Vagina (tissue), 2 donors: ENCODE measurements around the gene LYPD6. TPM values are rescaled to one million over a fixed set of nuclear protein-coding genes. Genes with fewer than 3 reads are reported as not detected.

Experiments used
- DNase-seq, 2 donors: peaks; one replicate each; pipeline ENCODE4 v3.0.0-alpha.2; 2017; ENCODE audit errors: extremely low spot score in 2 of 2
- H3K27ac ChIP-seq: fragments of 200-600 bp; sonication (generic); one replicate; pipeline ENCODE4 v1.5.1; 2019
- H3K27me3 ChIP-seq: fragments of 200-600 bp; sonication (generic); one replicate; pipeline ENCODE4 v1.5.1; 2019
- H3K36me3 ChIP-seq, 2 donors: fragments of 200-600 bp; sonication (generic); one replicate each; pipeline ENCODE4 v1.5.1; 2017 to 2019
- H3K4me1 ChIP-seq: fragments of 200-600 bp; sonication (generic); one replicate; pipeline ENCODE4 v1.5.1; 2019
- H3K4me3 ChIP-seq, 2 donors: fragments of 200-600 bp; sonication (generic); 1 replicate in 1 of 2; 2 replicates in 1 of 2; pipeline ENCODE4 v1.5.1; 2016 to 2019
- H3K9me3 ChIP-seq: fragments of 200-600 bp; sonication (generic); one replicate; pipeline ENCODE4 v1.5.1; 2019
- POLR2A ChIP-seq, 2 donors: fragments of 450-650 bp; IDR thresholded peaks; one replicate each; pipeline ENCODE4 v1.6.1; 2017; ENCODE audit warnings: antibody characterized with exemption in 2 of 2, mild to moderate bottlenecking in 2 of 2, moderate library complexity in 2 of 2
- POLR2AphosphoS5 ChIP-seq, 2 donors: sonication (generic); formaldehyde crosslinking; IDR thresholded peaks; one replicate each; pipeline ENCODE4 v1.9.0; 2017; ENCODE audit warnings: antibody characterized with exemption in 2 of 2, mild to moderate bottlenecking in 2 of 2, low read depth in 1 of 2; ENCODE audit not compliant: insufficient read depth in 1 of 2
- intact Hi-C: fragments of 100-400 bp; cut with DNase I; formaldehyde crosslinking; loops from one replicate; pipeline ENCODE4 v1.15.1; 2023
- total RNA-seq: library from RNA; depleted of rRNA; stranded (reverse); fragments of >200 nt; gene quantifications from one replicate; pipeline ENCODE4 v1.2.3, GENCODE V29; 2016
- TF ChIP-seq, protein P1 (sequence below), 3 experiments: fragments of 450-650 bp in 2 of 3; fragments of 200-600 bp in 1 of 3; sonication (generic) in 1 of 3; IDR thresholded peaks; one replicate each; pipeline ENCODE4 v1.5.1; 2017 to 2019; ENCODE audit warnings: antibody characterized with exemption in 3 of 3, mild to moderate bottlenecking in 2 of 3, moderate library complexity in 2 of 3

LYPD6 gene
- total RNA-seq, 1 donor from 2014 or later = 0.25 TPM

- Histone ChIP-seq H3K4me3 (no peak overlapping the region), H3K4me1 (no peaks in the 10 kb centered on the region), H3K36me3 (no peaks in the 10 kb centered on the region), H3K27me3 (no peaks in the 10 kb centered on the region), H3K9me3 (no peaks in the 10 kb centered on the region), H3K27ac (no peak overlapping the region)
- TF ChIP-seq POLR2AphosphoS5 (IDR thresholded peaks at IDR 0.05; ENCODE audit: insufficient read depth in 1 of 2, low read depth in 1 of 2) = no peak
- DNase-seq = no peak
- intact Hi-C loops = no loop called here
Observed at GRCh38 chr2:149365931-149366583, 35.7 kb downstream of the LYPD6 start.

- no peaks in the 10 kb centered on the region for H3K4me1 ChIP-seq
- TF ChIP-seq POLR2A (IDR thresholded peaks at IDR 0.05) (no peak), POLR2AphosphoS5 (IDR thresholded peaks at IDR 0.05; ENCODE audit: insufficient read depth in 1 of 2, low read depth in 1 of 2) (no peak)
- TF ChIP-seq, protein P1, sequence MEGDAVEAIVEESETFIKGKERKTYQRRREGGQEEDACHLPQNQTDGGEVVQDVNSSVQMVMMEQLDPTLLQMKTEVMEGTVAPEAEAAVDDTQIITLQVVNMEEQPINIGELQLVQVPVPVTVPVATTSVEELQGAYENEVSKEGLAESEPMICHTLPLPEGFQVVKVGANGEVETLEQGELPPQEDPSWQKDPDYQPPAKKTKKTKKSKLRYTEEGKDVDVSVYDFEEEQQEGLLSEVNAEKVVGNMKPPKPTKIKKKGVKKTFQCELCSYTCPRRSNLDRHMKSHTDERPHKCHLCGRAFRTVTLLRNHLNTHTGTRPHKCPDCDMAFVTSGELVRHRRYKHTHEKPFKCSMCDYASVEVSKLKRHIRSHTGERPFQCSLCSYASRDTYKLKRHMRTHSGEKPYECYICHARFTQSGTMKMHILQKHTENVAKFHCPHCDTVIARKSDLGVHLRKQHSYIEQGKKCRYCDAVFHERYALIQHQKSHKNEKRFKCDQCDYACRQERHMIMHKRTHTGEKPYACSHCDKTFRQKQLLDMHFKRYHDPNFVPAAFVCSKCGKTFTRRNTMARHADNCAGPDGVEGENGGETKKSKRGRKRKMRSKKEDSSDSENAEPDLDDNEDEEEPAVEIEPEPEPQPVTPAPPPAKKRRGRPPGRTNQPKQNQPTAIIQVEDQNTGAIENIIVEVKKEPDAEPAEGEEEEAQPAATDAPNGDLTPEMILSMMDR (IDR thresholded peaks at IDR 0.05) = no peak
- no peaks in the 10 kb centered on the region for H3K27me3 ChIP-seq
- DNase-seq = no peak
- H3K9me3 ChIP-seq = no peaks in the 10 kb centered on the region
- no peaks in the 10 kb centered on the region for H3K36me3 ChIP-seq
- H3K4me3 ChIP-seq = no peak overlapping the region
- H3K27ac ChIP-seq = no peak overlapping the region
- intact Hi-C loops = no loop called here
Observed at GRCh38 chr2:149370061-149370775, 39.8 kb downstream of the LYPD6 start.

- TF ChIP-seq, protein P1 (IDR thresholded peaks at IDR 0.05) = no peak
- TF ChIP-seq POLR2AphosphoS5 (IDR thresholded peaks at IDR 0.05; ENCODE audit: insufficient read depth in 1 of 2, low read depth in 1 of 2) (no peak), POLR2A (IDR thresholded peaks at IDR 0.05) (no peak)
- intact Hi-C loops = no loop called here
- H3K27ac ChIP-seq = no peak overlapping the region
- DNase-seq = no peak
- no peaks in the 10 kb centered on the region for H3K27me3 ChIP-seq
- no peaks in the 10 kb centered on the region for H3K36me3 ChIP-seq
- no peak overlapping the region for H3K4me3 ChIP-seq
- H3K9me3 ChIP-seq = no peaks in the 10 kb centered on the region
- no peaks in the 10 kb centered on the region for H3K4me1 ChIP-seq
Observed at GRCh38 chr2:149371476-149371875, 41.1 kb downstream of the LYPD6 start.

- Histone ChIP-seq H3K4me3 (no peak overlapping the region), H3K4me1 (no peaks in the 10 kb centered on the region), H3K27me3 (no peaks in the 10 kb centered on the region), H3K36me3 (no peaks in the 10 kb centered on the region), H3K27ac (no peak overlapping the region), H3K9me3 (no peaks in the 10 kb centered on the region)
- DNase-seq = no peak
- intact Hi-C loops = no loop called here
- TF ChIP-seq, protein P1 (IDR thresholded peaks at IDR 0.05) = no peak
- TF ChIP-seq POLR2A (IDR thresholded peaks at IDR 0.05) = no peak
- no peak for TF ChIP-seq POLR2AphosphoS5 (IDR thresholded peaks at IDR 0.05; ENCODE audit: insufficient read depth in 1 of 2, low read depth in 1 of 2)
Observed at GRCh38 chr2:149375801-149376361, 45.5 kb downstream of the LYPD6 start.

- intact Hi-C loops = no loop called here
- no peak overlapping the region for H3K4me3 ChIP-seq
Observed at GRCh38 chr2:149380205-149380604, 49.8 kb downstream of the LYPD6 start.

More at GRCh38 chr2:149380205-149380604, 49.8 kb downstream of the LYPD6 start:
- TF ChIP-seq POLR2A (IDR thresholded peaks at IDR 0.05) = no peak
- no peak for TF ChIP-seq POLR2AphosphoS5 (IDR thresholded peaks at IDR 0.05; ENCODE audit: insufficient read depth in 1 of 2, low read depth in 1 of 2)
- TF ChIP-seq, protein P1 (IDR thresholded peaks at IDR 0.05) = no peak
- Histone ChIP-seq H3K27ac (no peak overlapping the region), H3K27me3 (no peaks in the 10 kb centered on the region), H3K9me3 (no peaks in the 10 kb centered on the region), H3K36me3 (no peaks in the 10 kb centered on the region), H3K4me1 (no peaks in the 10 kb centered on the region)
- no peak for DNase-seq
